Tibial nerve (tissue), 4 donors: Measurements from ENCODE around the gene BAIAP3. TPM values are rescaled to one million over a fixed set of nuclear protein-coding genes. Genes with fewer than 3 reads are reported as not detected.

ENCODE experiments used
- DNase-seq, 2 donors: peaks; one replicate each; pipeline ENCODE4 v3.0.0-alpha.2; 2019; ENCODE audit warnings: low spot score in 2 of 2
- H3K27ac ChIP-seq, 4 donors: fragments of 200-600 bp; sonication (generic) in 3 of 4; one replicate each; pipeline ENCODE4 v1.5.1; 2017 to 2019; ENCODE audit warnings: mild to moderate bottlenecking in 1 of 4
- H3K27me3 ChIP-seq, 2 donors: fragments of 200-600 bp; sonication (generic) in 1 of 2; one replicate each; pipeline versions ENCODE4 v1.5.1 to v1.6.0; 2017 to 2019
- H3K36me3 ChIP-seq, 3 donors: fragments of 200-600 bp; sonication (generic); one replicate each; pipeline ENCODE4 v1.5.1; 2018 to 2019
- H3K4me1 ChIP-seq, 4 donors: fragments of 200-600 bp; sonication (generic) in 3 of 4; one replicate each; pipeline ENCODE4 v1.5.1; 2017 to 2019
- H3K4me3 ChIP-seq, 4 donors: fragments of 200-600 bp; sonication (generic) in 3 of 4; one replicate each; pipeline ENCODE4 v1.5.1; 2017 to 2019; ENCODE audit warnings: mild to moderate bottlenecking in 1 of 4, moderate library complexity in 1 of 4
- H3K9me3 ChIP-seq, 4 donors: fragments of 200-600 bp; sonication (generic) in 3 of 4; one replicate each; pipeline ENCODE4 v1.5.1; 2017 to 2019
- EP300 ChIP-seq, 2 donors: sonication (generic); formaldehyde crosslinking; IDR thresholded peaks; one replicate each; pipeline ENCODE4 v1.6.1; 2017; ENCODE audit warnings: antibody characterized with exemption in 2 of 2, mild to moderate bottlenecking in 1 of 2
- POLR2A ChIP-seq, 2 donors: fragments of 450-650 bp; IDR thresholded peaks; one replicate each; pipeline ENCODE4 v1.6.1; 2017; ENCODE audit warnings: antibody characterized with exemption in 2 of 2, mild to moderate bottlenecking in 2 of 2, moderate library complexity in 2 of 2
- WGBS, 2 donors: methylation state at CpG; one replicate each; pipeline ENCODE4 v1.1.5; 2018; 5-methylcytosine and 5-hydroxymethylcytosine counted together
- total RNA-seq, 4 donors: library from RNA; depleted of rRNA; stranded (reverse); fragments of >200 nt; gene quantifications; one replicate each; pipeline ENCODE4 v1.1.0, GENCODE V29; 2016
- TF ChIP-seq, protein P1 (sequence below), 5 experiments: fragments of 200-600 bp in 3 of 5; fragments of 450-650 bp in 2 of 5; sonication (generic) in 3 of 5; IDR thresholded peaks; one replicate each; pipeline ENCODE4 v1.5.1; 2016 to 2019; ENCODE audit warnings: antibody characterized with exemption in 5 of 5, mild to moderate bottlenecking in 3 of 5, moderate library complexity in 2 of 5

Gene BAIAP3
- total RNA-seq, 4 donors from 2014 or later = 0.66 to 2.7 (median 2.3) TPM

DNA sequence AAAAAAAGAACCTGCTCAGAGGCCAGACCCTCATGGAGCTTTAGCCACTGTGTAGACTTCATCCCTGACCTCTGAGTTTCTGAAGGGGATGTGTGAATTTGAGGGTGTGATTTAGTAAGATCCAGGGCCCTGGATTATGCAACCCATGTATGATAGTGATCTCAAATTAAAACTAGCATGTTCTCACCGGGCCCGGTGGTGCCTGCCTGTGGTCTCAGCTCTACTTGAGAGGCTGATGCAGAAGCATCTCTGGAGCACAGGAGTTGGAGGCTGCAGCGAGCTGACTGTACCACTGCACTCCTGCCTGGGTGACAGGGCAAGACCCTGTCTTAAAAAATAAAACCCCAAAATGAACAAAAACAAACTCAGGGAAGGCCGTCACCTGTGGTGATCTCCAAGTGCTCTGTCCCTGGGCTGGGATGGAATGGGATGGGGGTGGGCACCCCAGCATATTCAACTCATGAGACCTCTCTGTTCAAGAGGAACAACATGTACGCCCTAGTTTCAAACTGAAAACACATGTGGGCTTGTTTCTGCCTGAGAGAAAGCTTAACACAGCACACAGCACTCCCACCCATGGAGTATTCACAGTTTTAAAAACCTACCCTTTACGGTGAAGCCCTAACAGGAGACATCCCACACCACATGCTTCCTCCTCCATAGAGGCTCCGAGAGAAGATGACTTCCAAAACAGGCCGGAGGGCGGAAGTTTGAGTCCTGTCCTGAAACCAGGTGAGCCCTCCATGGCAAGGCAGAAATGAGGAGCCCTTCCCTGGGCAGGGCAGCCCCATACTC is 48.4 kb downstream of the BAIAP3 start:
- Histone ChIP-seq H3K9me3 (no peaks in the 10 kb centered on the region), H3K36me3 (peaks cover 0 to 78% (median 12%) of the 10 kb centered on the region in 3 donors), H3K4me1 (peaks cover 0 to 28% (median 10%) of the 10 kb centered on the region in 4 donors), H3K27ac (no peak overlapping the region), H3K27me3 (no peaks in the 10 kb centered on the region), H3K4me3 (no peak overlapping the region)
- TF ChIP-seq, protein P1, sequence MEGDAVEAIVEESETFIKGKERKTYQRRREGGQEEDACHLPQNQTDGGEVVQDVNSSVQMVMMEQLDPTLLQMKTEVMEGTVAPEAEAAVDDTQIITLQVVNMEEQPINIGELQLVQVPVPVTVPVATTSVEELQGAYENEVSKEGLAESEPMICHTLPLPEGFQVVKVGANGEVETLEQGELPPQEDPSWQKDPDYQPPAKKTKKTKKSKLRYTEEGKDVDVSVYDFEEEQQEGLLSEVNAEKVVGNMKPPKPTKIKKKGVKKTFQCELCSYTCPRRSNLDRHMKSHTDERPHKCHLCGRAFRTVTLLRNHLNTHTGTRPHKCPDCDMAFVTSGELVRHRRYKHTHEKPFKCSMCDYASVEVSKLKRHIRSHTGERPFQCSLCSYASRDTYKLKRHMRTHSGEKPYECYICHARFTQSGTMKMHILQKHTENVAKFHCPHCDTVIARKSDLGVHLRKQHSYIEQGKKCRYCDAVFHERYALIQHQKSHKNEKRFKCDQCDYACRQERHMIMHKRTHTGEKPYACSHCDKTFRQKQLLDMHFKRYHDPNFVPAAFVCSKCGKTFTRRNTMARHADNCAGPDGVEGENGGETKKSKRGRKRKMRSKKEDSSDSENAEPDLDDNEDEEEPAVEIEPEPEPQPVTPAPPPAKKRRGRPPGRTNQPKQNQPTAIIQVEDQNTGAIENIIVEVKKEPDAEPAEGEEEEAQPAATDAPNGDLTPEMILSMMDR (IDR thresholded peaks at IDR 0.05) = no peak
- TF ChIP-seq POLR2A (IDR thresholded peaks at IDR 0.05) = no peak
- TF ChIP-seq EP300 (IDR thresholded peaks at IDR 0.05) = no peak
- 88 to 89% methylated on average over 9 of the region's 9 CpGs for WGBS, 2 donors
- DNase-seq = no peak

DNA sequence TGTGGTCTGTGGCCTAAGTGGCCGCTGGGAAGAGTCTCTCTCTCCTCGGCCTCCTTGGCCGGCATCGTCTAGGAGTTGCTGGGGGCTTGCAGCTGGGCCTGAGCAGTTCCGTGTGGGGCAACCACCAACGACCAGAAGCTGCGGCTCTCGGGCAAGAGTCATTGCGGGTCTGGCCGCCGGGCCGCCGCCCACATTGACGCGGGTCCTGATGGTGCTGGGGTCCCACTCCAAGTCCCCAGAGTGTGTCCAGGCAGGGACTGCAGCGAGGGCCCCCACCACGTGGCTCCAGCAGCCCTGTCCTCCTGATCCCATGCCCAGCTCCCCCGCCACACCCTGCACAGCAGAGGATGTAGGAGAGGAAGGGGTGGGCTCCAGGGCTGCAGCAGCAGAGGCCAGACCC is 50.1 kb downstream of the BAIAP3 start:
- Histone ChIP-seq H3K4me1 (peaks cover 0 to 14% (median 8%) of the 10 kb centered on the region in 4 donors), H3K4me3 (no peak overlapping the region), H3K36me3 (peaks cover 0 to 80% (median 12%) of the 10 kb centered on the region in 3 donors), H3K9me3 (no peaks in the 10 kb centered on the region), H3K27ac (no peak overlapping the region), H3K27me3 (no peaks in the 10 kb centered on the region)
- no peak for DNase-seq
- TF ChIP-seq EP300 (IDR thresholded peaks at IDR 0.05) = no peak
- TF ChIP-seq POLR2A (IDR thresholded peaks at IDR 0.05) = no peak
- TF ChIP-seq, protein P1 (IDR thresholded peaks at IDR 0.05) = no peak
- 90 to 93% methylated on average over 17 to 18 of the region's 18 CpGs for WGBS, 2 donors

DNA sequence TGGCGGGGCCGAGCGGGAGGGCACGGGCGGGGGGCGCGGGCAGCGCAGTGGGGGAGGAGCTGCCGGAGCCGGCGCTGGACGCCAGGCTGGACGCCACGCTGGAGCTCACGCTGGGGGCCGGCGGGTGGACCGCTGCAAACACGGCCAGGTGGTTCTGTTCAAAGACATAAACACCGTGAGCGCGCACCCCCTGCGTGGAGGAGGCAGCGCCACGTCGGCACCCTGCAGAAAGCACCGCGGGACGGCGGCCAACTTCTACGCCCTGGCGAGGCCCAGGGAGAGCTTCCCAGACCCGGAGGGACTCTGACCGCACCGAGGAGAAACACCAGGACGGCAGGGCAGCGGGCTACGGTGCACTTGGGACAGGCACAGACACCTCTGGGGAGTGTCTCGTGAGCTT is 51.8 kb downstream of the BAIAP3 start:
- Histone ChIP-seq H3K27ac (no peak overlapping the region), H3K36me3 (peaks cover 0 to 97% (median 12%) of the 10 kb centered on the region in 3 donors), H3K4me1 (no peaks in the 10 kb centered on the region), H3K9me3 (no peaks in the 10 kb centered on the region), H3K4me3 (no peak overlapping the region), H3K27me3 (no peaks in the 10 kb centered on the region)
- 95 to 96% methylated on average over 39 of the region's 39 CpGs for WGBS, 2 donors
- TF ChIP-seq POLR2A (IDR thresholded peaks at IDR 0.05) (no peak), EP300 (IDR thresholded peaks at IDR 0.05) (no peak)
- TF ChIP-seq, protein P1 (IDR thresholded peaks at IDR 0.05) = no peak
- no peak for DNase-seq

DNA sequence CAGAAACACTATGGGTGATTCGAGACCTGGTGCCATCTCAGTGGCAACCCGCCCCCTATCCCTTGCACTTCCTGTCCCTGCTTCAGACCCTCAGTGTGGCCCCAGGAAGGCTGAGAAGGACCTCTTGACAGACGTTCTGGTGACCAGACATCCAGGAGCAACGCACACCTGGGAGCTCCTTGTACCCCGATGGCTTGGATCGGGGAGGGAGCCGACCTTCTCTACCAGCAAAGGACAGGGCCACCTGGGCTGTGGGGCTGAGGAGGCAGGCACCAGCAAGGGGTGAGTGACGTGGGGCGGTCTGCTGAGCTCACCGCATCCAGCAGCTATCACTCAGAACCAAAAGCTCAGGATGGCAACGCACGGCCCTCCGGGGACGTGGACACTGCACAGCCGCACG is 53.9 kb downstream of the BAIAP3 start:
- H3K27me3 ChIP-seq = no peaks in the 10 kb centered on the region
- H3K27ac ChIP-seq = no peak overlapping the region
- no peak overlapping the region for H3K4me3 ChIP-seq
- no peaks in the 10 kb centered on the region for H3K4me1 ChIP-seq
- TF ChIP-seq, protein P1 (IDR thresholded peaks at IDR 0.05) = no peak
- TF ChIP-seq EP300 (IDR thresholded peaks at IDR 0.05) (no peak), POLR2A (IDR thresholded peaks at IDR 0.05) (no peak)
- H3K36me3 ChIP-seq = peaks cover 0 to 98% (median 18%) of the 10 kb centered on the region in 3 donors
- no peak for DNase-seq
- WGBS, 2 donors = 91 to 92% methylated on average over 16 of the region's 16 CpGs
- no peaks in the 10 kb centered on the region for H3K9me3 ChIP-seq

DNA sequence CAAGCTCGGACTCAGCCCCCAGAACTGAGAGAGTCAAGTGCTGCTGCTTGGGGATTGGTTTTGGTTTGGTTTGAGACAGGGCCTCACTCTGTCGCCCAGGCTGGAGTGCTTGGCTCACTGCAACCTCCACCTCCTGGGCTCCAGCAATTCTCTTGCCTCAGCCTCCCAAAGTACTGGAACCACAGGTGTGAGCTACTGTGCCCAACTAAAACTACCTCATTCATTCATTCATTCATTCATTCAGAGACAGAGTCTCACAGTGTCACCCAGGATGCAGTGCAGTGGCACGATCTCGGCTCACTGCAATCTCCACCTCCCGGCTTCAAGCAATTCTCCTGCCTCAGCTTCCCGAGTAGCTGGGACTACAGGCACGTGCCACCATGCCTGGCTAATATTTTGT is 56.3 kb downstream of the BAIAP3 start:
- Histone ChIP-seq H3K27me3 (no peaks in the 10 kb centered on the region), H3K4me1 (no peaks in the 10 kb centered on the region), H3K9me3 (no peaks in the 10 kb centered on the region), H3K27ac (no peak overlapping the region), H3K4me3 (no peak overlapping the region), H3K36me3 (peaks cover under 1 to 98% (median 19%) of the 10 kb centered on the region in 3 donors)
- TF ChIP-seq EP300 (IDR thresholded peaks at IDR 0.05) = no peak
- TF ChIP-seq, protein P1 (IDR thresholded peaks at IDR 0.05) = no peak
- TF ChIP-seq POLR2A (IDR thresholded peaks at IDR 0.05) = no peak
- DNase-seq = no peak
- 91 to 93% methylated on average over 7 of the region's 7 CpGs for WGBS, 2 donors
